A673 (cell line): ENCODE results near the gene ETNK2.

ENCODE experiments used
- EZH2 ChIP-seq: fragments of 200-600 bp; sonication (generic); IDR thresholded peaks from 2 replicates; pipeline ENCODE4 v1.6.1; 2017; ENCODE audit warnings: borderline replicate concordance, low read depth, mild to moderate bottlenecking, mixed read lengths, antibody characterized with exemption, low read length; ENCODE audit not compliant: poor library complexity, severe bottlenecking
- TF ChIP-seq, protein P1 (sequence below): fragments of 300-800, 200-600 bp; sonication (generic); conservative IDR thresholded peaks from 2 replicates; pipeline ENCODE4 v1.5.1; 2017; ENCODE audit warnings: low read depth, mild to moderate bottlenecking, antibody characterized with exemption, low read length, moderate library complexity, mixed read lengths

DNA sequence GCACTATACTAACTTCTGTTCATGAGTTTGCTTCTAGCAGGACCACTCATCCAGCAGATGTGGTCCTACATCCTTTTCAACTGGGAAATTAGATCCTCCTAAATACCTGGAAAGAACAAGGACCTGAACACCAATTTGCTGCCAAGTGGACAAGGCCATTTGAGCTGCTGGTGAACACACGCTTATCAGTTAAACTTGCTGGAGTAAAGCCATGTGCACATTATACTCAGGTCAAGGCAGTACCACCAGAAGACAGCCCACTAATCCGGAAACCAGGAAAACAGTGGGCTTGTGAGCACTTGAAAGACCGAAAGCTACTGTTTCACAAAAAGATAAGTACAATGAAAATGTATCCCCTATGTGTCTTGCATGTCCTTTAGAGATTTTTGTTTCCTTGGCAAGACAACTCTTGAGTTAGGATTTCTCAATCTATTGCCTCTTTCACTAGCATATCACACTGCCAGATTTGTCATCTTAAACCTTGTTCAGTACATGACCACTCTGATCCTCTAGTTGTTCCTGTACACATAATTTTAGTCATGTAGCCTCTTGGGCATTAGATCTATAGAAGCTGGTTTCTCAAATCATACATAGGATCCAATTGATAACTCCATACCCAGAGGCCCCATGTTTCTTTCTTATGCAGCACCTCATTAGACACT is 18.8 kb upstream of the ETNK2 start:
- TF ChIP-seq, protein P1, sequence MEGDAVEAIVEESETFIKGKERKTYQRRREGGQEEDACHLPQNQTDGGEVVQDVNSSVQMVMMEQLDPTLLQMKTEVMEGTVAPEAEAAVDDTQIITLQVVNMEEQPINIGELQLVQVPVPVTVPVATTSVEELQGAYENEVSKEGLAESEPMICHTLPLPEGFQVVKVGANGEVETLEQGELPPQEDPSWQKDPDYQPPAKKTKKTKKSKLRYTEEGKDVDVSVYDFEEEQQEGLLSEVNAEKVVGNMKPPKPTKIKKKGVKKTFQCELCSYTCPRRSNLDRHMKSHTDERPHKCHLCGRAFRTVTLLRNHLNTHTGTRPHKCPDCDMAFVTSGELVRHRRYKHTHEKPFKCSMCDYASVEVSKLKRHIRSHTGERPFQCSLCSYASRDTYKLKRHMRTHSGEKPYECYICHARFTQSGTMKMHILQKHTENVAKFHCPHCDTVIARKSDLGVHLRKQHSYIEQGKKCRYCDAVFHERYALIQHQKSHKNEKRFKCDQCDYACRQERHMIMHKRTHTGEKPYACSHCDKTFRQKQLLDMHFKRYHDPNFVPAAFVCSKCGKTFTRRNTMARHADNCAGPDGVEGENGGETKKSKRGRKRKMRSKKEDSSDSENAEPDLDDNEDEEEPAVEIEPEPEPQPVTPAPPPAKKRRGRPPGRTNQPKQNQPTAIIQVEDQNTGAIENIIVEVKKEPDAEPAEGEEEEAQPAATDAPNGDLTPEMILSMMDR = no peak
- no peak for TF ChIP-seq EZH2
